Vagina (tissue), 2 donors: Measurements from ENCODE around the gene GVQW3.

ENCODE experiments used
- POLR2A ChIP-seq, 2 donors: fragments of 450-650 bp; IDR thresholded peaks; one replicate each; pipeline ENCODE4 v1.6.1; 2017; ENCODE audit warnings: antibody characterized with exemption in 2 of 2, mild to moderate bottlenecking in 2 of 2, moderate library complexity in 2 of 2
- TF ChIP-seq, protein P1 (sequence below), 3 experiments: fragments of 450-650 bp in 2 of 3; fragments of 200-600 bp in 1 of 3; sonication (generic) in 1 of 3; IDR thresholded peaks; one replicate each; pipeline ENCODE4 v1.5.1; 2017 to 2019; ENCODE audit warnings: antibody characterized with exemption in 3 of 3, mild to moderate bottlenecking in 2 of 3, moderate library complexity in 2 of 3

GRCh38 chr11:76369406-76369805 lies 11.7 kb upstream of the GVQW3 start:
- TF ChIP-seq, protein P1, sequence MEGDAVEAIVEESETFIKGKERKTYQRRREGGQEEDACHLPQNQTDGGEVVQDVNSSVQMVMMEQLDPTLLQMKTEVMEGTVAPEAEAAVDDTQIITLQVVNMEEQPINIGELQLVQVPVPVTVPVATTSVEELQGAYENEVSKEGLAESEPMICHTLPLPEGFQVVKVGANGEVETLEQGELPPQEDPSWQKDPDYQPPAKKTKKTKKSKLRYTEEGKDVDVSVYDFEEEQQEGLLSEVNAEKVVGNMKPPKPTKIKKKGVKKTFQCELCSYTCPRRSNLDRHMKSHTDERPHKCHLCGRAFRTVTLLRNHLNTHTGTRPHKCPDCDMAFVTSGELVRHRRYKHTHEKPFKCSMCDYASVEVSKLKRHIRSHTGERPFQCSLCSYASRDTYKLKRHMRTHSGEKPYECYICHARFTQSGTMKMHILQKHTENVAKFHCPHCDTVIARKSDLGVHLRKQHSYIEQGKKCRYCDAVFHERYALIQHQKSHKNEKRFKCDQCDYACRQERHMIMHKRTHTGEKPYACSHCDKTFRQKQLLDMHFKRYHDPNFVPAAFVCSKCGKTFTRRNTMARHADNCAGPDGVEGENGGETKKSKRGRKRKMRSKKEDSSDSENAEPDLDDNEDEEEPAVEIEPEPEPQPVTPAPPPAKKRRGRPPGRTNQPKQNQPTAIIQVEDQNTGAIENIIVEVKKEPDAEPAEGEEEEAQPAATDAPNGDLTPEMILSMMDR (IDR thresholded peaks at IDR 0.05): no peak
- TF ChIP-seq POLR2A (IDR thresholded peaks at IDR 0.05): no peak
